Inflammatory macrophage (primary cell): Measurements from ENCODE around the gene UPK3BL2.
"Not testable (repeated sequence)": the region's sequence is repeated elsewhere in the genome, so short reads cannot be mapped to it uniquely, and the experiment has no call there.

Experiments
- DNase-seq, 2 donors: peaks; one replicate each; pipeline ENCODE4 v3.0.0-alpha.2; 2020 to 2022

The UPK3BL2 gene

GRCh38 chr7:102527822-102528793 is 15.4 kb downstream of the UPK3BL2 start:
- DNase-seq = not testable (repeated sequence)

- DNase-seq = not testable (repeated sequence)
These were observed 16.3 kb downstream of the UPK3BL2 start for GRCh38 chr7:102527182-102527581.

GRCh38 chr7:102524803-102525202 is 18.7 kb downstream of the UPK3BL2 start:
- not testable (repeated sequence) for DNase-seq

- not testable (repeated sequence) for DNase-seq
These were observed 22.7 kb downstream of the UPK3BL2 start for GRCh38 chr7:102520797-102521196.

- peak in 1 of 2 donors; percentile 0 for DNase-seq
These were observed 25.8 kb downstream of the UPK3BL2 start, which contains the start of gene RASA4B for GRCh38 chr7:102517550-102518147. TSS of gene RASA4B (minus strand) at chr7:102517777. CDS start at chr7:102517710, 67 bp downstream.

- DNase-seq = not testable (repeated sequence)
These were observed 26.5 kb downstream of the UPK3BL2 start for GRCh38 chr7:102516951-102517350.

- DNase-seq = not testable (repeated sequence)
These were observed 27.6 kb downstream of the UPK3BL2 start for GRCh38 chr7:102515889-102516288.

- not testable (repeated sequence) for DNase-seq
These were observed 28.4 kb downstream of the UPK3BL2 start for GRCh38 chr7:102514881-102515721.

GRCh38 chr7:102512642-102513221 is 30.8 kb downstream of the UPK3BL2 start:
- peak; percentile 7 to 20 for DNase-seq

- DNase-seq = not testable (repeated sequence)
These were observed 31.5 kb downstream of the UPK3BL2 start for GRCh38 chr7:102511860-102512522.

GRCh38 chr7:102510575-102510974 is 32.9 kb downstream of the UPK3BL2 start:
- DNase-seq = not testable (repeated sequence)

GRCh38 chr7:102507410-102508088 is 35.9 kb downstream of the UPK3BL2 start:
- not testable (repeated sequence) for DNase-seq

- DNase-seq = not testable (repeated sequence)
These were observed 38.0 kb downstream of the UPK3BL2 start for GRCh38 chr7:102505298-102506185.

- not testable (repeated sequence) for DNase-seq
These were observed 40.4 kb downstream of the UPK3BL2 start for GRCh38 chr7:102503141-102503540.

GRCh38 chr7:102498321-102498720 is 45.2 kb downstream of the UPK3BL2 start:
- not testable (repeated sequence) for DNase-seq

GRCh38 chr7:102497308-102497707 is 46.2 kb downstream of the UPK3BL2 start:
- DNase-seq = not testable (repeated sequence)

- DNase-seq = not testable (repeated sequence)
These were observed 46.6 kb downstream of the UPK3BL2 start for GRCh38 chr7:102496861-102497260.

- DNase-seq = not testable (repeated sequence)
These were observed 48.9 kb downstream of the UPK3BL2 start for GRCh38 chr7:102494473-102495149.

GRCh38 chr7:102494026-102494425 is 49.5 kb downstream of the UPK3BL2 start:
- DNase-seq = not testable (repeated sequence)
